ENCODE data around the gene R3HDM2. TPM values are rescaled to one million over a fixed set of nuclear protein-coding genes. Genes with fewer than 3 reads are reported as not detected.

R3HDM2 gene
- total RNA-seq, 1 experiment from 2014 or later: 45.4 TPM

DNA sequence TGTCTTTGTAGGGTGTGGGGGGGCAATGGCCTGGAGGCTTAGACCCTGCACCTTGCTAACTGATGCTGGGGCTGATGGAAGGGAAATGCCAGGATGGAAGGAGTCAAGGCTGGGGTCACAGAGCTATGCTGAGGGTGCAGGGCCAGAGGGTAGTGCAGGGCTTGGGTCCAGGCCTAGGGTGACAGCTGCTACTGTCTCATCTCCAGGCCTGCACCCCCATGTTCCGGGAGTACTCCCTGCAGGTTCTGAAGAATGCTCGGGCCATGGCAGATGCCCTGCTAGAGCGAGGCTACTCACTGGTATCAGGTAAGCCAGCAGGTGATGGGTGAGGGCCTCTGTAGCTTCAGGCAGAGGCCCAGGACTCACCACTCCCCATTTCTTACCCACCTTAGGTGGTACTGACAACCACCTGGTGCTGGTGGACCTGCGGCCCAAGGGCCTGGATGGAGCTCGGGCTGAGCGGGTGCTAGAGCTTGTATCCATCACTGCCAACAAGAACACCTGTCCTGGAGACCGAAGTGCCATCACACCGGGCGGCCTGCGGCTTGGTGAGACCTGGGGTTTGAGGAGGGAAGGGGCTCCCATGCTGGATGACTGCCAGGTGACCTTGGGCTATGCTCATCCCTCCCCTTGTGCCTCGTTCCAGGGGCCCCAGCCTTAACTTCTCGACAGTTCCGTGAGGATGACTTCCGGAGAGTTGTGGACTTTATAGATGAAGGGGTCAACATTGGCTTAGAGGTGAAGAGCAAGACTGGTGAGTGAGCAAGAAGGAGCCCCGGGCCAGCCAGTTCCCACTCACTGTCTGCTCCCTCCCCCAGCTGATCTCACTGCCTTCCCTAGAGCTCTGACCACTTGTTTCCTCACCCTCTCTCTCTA, 197.2 kb downstream of the R3HDM2 start:
- Histone ChIP-seq H3K4me3 (replicated peaks in 1 of 2; ENCODE audit: low read depth in 1 of 2, low read length in 2 of 2) (no peak overlapping the region), H2AFZ (ENCODE audit: low read depth, low read length, poor library complexity, severe bottlenecking) (no peak overlapping the region), H3K4me1 (ENCODE audit: control insufficient read depth in 1 of 2, insufficient read depth in 2 of 2, low read length in 2 of 2) (peaks cover 6 to 17% of the 10 kb centered on the region in 2 experiments; a peak in 3 of 4 replicates), H3K79me2 (ENCODE audit: insufficient read depth, low read length) (peaks cover 30% of the 10 kb centered on the region), H3K36me3 (ENCODE audit: control insufficient read depth in 1 of 2, insufficient read depth in 2 of 2, low read length in 2 of 2) (peaks cover 15 to 34% of the 10 kb centered on the region in 2 experiments), H3K9me2 (ENCODE audit: insufficient read depth) (no peaks in the 10 kb centered on the region), H3K9me3 (ENCODE audit: control insufficient read depth in 1 of 2, insufficient read depth in 1 of 2, low read depth in 1 of 2, low read length in 2 of 2) (no peaks in the 10 kb centered on the region), H3K27me3 (ENCODE audit: insufficient read depth, low read length) (no peaks in the 10 kb centered on the region), H3K27ac (ENCODE audit: low read depth, low read length) (no peak overlapping the region), H3K9ac (ENCODE audit: low read length) (no peak overlapping the region), H3K4me2 (ENCODE audit: low read length) (no peak overlapping the region), H4K20me1 (ENCODE audit: insufficient read depth) (no peaks in the 10 kb centered on the region)
- no peak for ATAC-seq
- intact Hi-C loops (cut with micrococcal nuclease): no loop called here
- no peak for DNase-seq (ENCODE audit: low read depth, low spot score)
- ChIA-PET RAD21 (ENCODE audit: low non-redundant PET in 1 of 2, low total read pairs in 2 of 2, uncharacterized antibody in 2 of 2, unreplicated experiment in 2 of 2) (no interaction called here), POLR2A (no interaction called here), CTCF (interaction anchor here (1.1 to 2.1 kb wide), 2 partner anchors 9 to 19 kb away, joined by 3 to 10 read pairs; no protein-coding TSS in a partner anchor)
- TF ChIP-seq EZH2 (IDR thresholded peaks at IDR 0.05) (no peak), CBX3 (IDR thresholded peaks at IDR 0.05; ENCODE audit: low read depth) (no peak), TCF7L2 (IDR thresholded peaks at IDR 0.05; ENCODE audit: borderline replicate concordance, extremely low read depth, insufficient read depth, insufficient read length) (no peak), ELF1 (IDR thresholded peaks at IDR 0.05; ENCODE audit: borderline replicate concordance, low read depth) (no peak), ZNF274 (IDR thresholded peaks at IDR 0.05; ENCODE audit: low read depth, low read length) (no peak)
- BruUV-seq (replicated peaks): no TSS peak

DNA sequence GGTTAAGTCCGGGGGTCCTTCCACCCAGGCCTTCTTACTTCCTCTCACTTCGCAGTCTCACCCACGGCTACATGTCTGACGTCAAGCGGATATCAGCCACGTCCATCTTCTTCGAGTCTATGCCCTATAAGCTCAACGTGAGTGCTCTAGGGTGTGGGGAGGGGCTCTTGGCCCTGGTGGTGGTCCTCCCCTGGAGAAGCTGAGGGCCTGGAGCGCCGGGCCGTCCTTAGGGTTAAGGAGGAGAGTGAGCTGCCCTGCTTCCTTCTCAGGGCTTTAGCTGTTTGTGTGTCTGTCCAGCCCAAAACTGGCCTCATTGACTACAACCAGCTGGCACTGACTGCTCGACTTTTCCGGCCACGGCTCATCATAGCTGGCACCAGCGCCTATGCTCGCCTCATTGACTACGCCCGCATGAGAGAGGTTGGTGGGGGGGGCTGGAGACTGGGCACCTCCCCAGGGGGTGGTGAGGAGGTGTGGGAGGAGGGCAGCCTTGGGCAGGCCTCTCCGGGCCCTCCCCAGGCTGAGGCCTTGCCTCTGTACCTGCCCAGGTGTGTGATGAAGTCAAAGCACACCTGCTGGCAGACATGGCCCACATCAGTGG, 198.6 kb downstream of the R3HDM2 start:
- POLR2A ChIA-PET: no interaction called here
- no TSS peak for BruUV-seq (replicated peaks)
- no peak overlapping the region for H3K4me3 ChIP-seq (replicated peaks in 1 of 2; ENCODE audit: low read depth in 1 of 2, low read length in 2 of 2)

More for the DNA sequence above, 198.6 kb downstream of the R3HDM2 start:
- Histone ChIP-seq H3K4me1 (ENCODE audit: control insufficient read depth in 1 of 2, insufficient read depth in 2 of 2, low read length in 2 of 2) (peaks cover 6 to 17% of the 10 kb centered on the region in 2 experiments; a peak in 3 of 4 replicates), H3K9ac (ENCODE audit: low read length) (no peak overlapping the region), H3K79me2 (ENCODE audit: insufficient read depth, low read length) (peaks cover 30% of the 10 kb centered on the region), H3K27me3 (ENCODE audit: insufficient read depth, low read length) (no peaks in the 10 kb centered on the region), H2AFZ (ENCODE audit: low read depth, low read length, poor library complexity, severe bottlenecking) (no peak overlapping the region), H4K20me1 (ENCODE audit: insufficient read depth) (no peaks in the 10 kb centered on the region), H3K9me2 (ENCODE audit: insufficient read depth) (no peaks in the 10 kb centered on the region), H3K9me3 (ENCODE audit: control insufficient read depth in 1 of 2, insufficient read depth in 1 of 2, low read depth in 1 of 2, low read length in 2 of 2) (no peaks in the 10 kb centered on the region), H3K27ac (ENCODE audit: low read depth, low read length) (no peak overlapping the region), H3K4me2 (ENCODE audit: low read length) (no peak overlapping the region), H3K36me3 (ENCODE audit: control insufficient read depth in 1 of 2, insufficient read depth in 2 of 2, low read length in 2 of 2) (peaks cover 15 to 34% of the 10 kb centered on the region in 2 experiments)
- intact Hi-C loops (cut with micrococcal nuclease): no loop called here
- ATAC-seq (no peak), DNase-seq (ENCODE audit: low read depth, low spot score) (no peak)
- TF ChIP-seq, protein P1, sequence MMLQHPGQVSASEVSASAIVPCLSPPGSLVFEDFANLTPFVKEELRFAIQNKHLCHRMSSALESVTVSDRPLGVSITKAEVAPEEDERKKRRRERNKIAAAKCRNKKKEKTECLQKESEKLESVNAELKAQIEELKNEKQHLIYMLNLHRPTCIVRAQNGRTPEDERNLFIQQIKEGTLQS (IDR thresholded peaks at IDR 0.05): no peak
- TF ChIP-seq ZFX (IDR thresholded peaks at IDR 0.05): 0 out of 2 replicates have a peak, but pooled peaks have one; percentile 11
- ChIA-PET CTCF (interaction anchor here (2.1 to 3.3 kb wide), 3 partner anchors 10 to 19 kb away, joined by 10 to 64 read pairs (median 27); no protein-coding TSS in a partner anchor), RAD21 (ENCODE audit: low non-redundant PET in 1 of 2, low total read pairs in 2 of 2, uncharacterized antibody in 2 of 2, unreplicated experiment in 2 of 2) (no interaction called here)

Data from HCT116 (cell line).